HG03460 (cell line): ENCODE results near the gene RALGPS1.

Experiments used
- ATAC-seq: cut with Tn5 transposase; IDR thresholded peaks from one replicate; pipeline ENCODE4 v1.9.1; 2021; ENCODE audit not compliant: unreplicated experiment

The RALGPS1 gene

GRCh38 chr9:126953041-126953809 is 38.6 kb downstream of the RALGPS1 start:
- ATAC-seq = no peak

- no peak for ATAC-seq
Measured at GRCh38 chr9:126955811-126956210, 41.2 kb downstream of the RALGPS1 start.

GRCh38 chr9:126956917-126957686 is 42.5 kb downstream of the RALGPS1 start:
- ATAC-seq = no peak

GRCh38 chr9:126957687-126958053 is 43.1 kb downstream of the RALGPS1 start:
- ATAC-seq = no peak

GRCh38 chr9:126959336-126959735 is 44.8 kb downstream of the RALGPS1 start:
- ATAC-seq = no peak

GRCh38 chr9:126959917-126960316 is 45.3 kb downstream of the RALGPS1 start:
- no peak for ATAC-seq

- no peak for ATAC-seq
Measured at GRCh38 chr9:126962336-126962735, 47.8 kb downstream of the RALGPS1 start.

GRCh38 chr9:126965077-126965476 is 50.5 kb downstream of the RALGPS1 start:
- no peak for ATAC-seq

GRCh38 chr9:126965541-126966428 is 51.2 kb downstream of the RALGPS1 start:
- no peak for ATAC-seq

GRCh38 chr9:126971261-126971660 is 56.7 kb downstream of the RALGPS1 start:
- no peak for ATAC-seq

- no peak for ATAC-seq
Measured at GRCh38 chr9:126973651-126974529, 59.3 kb downstream of the RALGPS1 start.

GRCh38 chr9:126974594-126974993 is 60.0 kb downstream of the RALGPS1 start:
- ATAC-seq = no peak

- ATAC-seq = no peak
Measured at GRCh38 chr9:126975327-126976220, 61.0 kb downstream of the RALGPS1 start.

GRCh38 chr9:126979461-126979860 is 64.9 kb downstream of the RALGPS1 start:
- no peak for ATAC-seq

- no peak for ATAC-seq
Measured at GRCh38 chr9:126980231-126980630, 65.6 kb downstream of the RALGPS1 start.

GRCh38 chr9:126981218-126981617 is 66.6 kb downstream of the RALGPS1 start:
- no peak for ATAC-seq

GRCh38 chr9:126982215-126983002 is 67.8 kb downstream of the RALGPS1 start:
- ATAC-seq = no peak

- no peak for ATAC-seq
Measured at GRCh38 chr9:126983767-126984166, 69.2 kb downstream of the RALGPS1 start.

- no peak for ATAC-seq
Measured at GRCh38 chr9:126984969-126985368, 70.4 kb downstream of the RALGPS1 start.
